Measurements from ENCODE around the gene COL24A1. TPM values are rescaled to one million over a fixed set of nuclear protein-coding genes. Genes with fewer than 3 reads are reported as not detected.

The COL24A1 gene
- total and polyA plus RNA-seq, 2 donors (not counting 1 experiment from before 2014, with no cell fraction given): not detected

DNA sequence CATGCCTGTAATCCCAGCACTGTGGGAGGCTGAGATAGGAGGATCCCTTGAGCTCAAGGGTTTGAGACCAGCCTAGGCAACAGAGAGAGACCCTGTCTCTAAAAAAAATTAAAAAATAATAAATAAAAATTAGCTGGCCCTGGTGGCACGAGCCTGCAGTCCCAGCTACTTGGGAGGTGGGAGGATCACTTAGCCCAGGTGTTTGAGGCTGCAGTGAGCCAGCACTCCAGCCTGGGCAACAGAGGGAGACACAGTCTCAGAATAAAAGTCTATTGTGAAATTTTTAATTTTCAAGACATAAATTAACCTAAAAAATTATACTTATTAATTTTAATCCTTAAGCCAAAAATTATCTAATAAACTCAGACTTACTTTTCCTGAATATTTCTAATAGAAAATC lies 317.1 kb downstream of the COL24A1 start:
- Histone ChIP-seq H3K4me2 (replicated peaks; ENCODE audit: low read depth, low read length, poor library complexity, severe bottlenecking) (no peak overlapping the region), H3K9ac (ENCODE audit: low read length) (no peak overlapping the region), H3K79me2 (ENCODE audit: control insufficient read depth, insufficient read depth, low read length) (no peaks in the 10 kb centered on the region), H3K27me3 (replicated peaks in 1 of 4; ENCODE audit: control extremely low read depth in 1 of 4, control insufficient read depth in 3 of 4, insufficient read depth in 4 of 4, low read length in 3 of 4) (no peaks in the 10 kb centered on the region), H3K27ac (ENCODE audit: low read length in 2 of 2) (no peak overlapping the region), H2AFZ (ENCODE audit: insufficient read depth, low read depth, low read length, poor library complexity, severe bottlenecking) (no peak overlapping the region), H3K36me3 (replicated peaks in 1 of 2; ENCODE audit: control extremely low read depth in 1 of 2, control insufficient read depth in 1 of 2, extremely low read depth in 1 of 2, insufficient read depth in 2 of 2, low read length in 1 of 2) (no peaks in the 10 kb centered on the region), H3K4me1 (ENCODE audit: control insufficient read depth in 2 of 2, insufficient read depth in 2 of 2, low read length in 2 of 2) (no peaks in the 10 kb centered on the region), H3K4me3 (ENCODE audit: control extremely low read depth in 1 of 5, extremely low read depth in 1 of 5, insufficient read depth in 1 of 5, low read depth in 2 of 5, low read length in 4 of 5) (no peak overlapping the region), H4K20me1 (ENCODE audit: control insufficient read depth, insufficient read depth, low read length, poor library complexity, severe bottlenecking) (no peaks in the 10 kb centered on the region), H3K9me3 (ENCODE audit: control extremely low read depth in 1 of 3, control insufficient read depth in 2 of 3, insufficient read depth in 1 of 3, low read length in 2 of 3) (no peaks in the 10 kb centered on the region)
- H3K4me3 Mint-ChIP-seq: no peak overlapping the region
- no peak for DNase-seq
- H3K27me3 Mint-ChIP-seq: no peaks in the 10 kb centered on the region
- WGBS (ENCODE audit: insufficient coverage): no CpG with 5 or more reads among the region's 1 CpG
- TF ChIP-seq, protein P1, sequence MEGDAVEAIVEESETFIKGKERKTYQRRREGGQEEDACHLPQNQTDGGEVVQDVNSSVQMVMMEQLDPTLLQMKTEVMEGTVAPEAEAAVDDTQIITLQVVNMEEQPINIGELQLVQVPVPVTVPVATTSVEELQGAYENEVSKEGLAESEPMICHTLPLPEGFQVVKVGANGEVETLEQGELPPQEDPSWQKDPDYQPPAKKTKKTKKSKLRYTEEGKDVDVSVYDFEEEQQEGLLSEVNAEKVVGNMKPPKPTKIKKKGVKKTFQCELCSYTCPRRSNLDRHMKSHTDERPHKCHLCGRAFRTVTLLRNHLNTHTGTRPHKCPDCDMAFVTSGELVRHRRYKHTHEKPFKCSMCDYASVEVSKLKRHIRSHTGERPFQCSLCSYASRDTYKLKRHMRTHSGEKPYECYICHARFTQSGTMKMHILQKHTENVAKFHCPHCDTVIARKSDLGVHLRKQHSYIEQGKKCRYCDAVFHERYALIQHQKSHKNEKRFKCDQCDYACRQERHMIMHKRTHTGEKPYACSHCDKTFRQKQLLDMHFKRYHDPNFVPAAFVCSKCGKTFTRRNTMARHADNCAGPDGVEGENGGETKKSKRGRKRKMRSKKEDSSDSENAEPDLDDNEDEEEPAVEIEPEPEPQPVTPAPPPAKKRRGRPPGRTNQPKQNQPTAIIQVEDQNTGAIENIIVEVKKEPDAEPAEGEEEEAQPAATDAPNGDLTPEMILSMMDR (IDR thresholded peaks at IDR 0.05): no peak
- TF ChIP-seq EZH2 (IDR thresholded peaks at IDR 0.05; ENCODE audit: borderline replicate concordance, insufficient read depth, low read depth, low read length, poor library complexity, severe bottlenecking): no peak
- peaks cover 6% of the 10 kb centered on the region for H3K4me1 Mint-ChIP-seq
- intact Hi-C loops (cut with micrococcal nuclease): no loop called here
- POLR2A ChIA-PET: no interaction called here
- H3K27ac Mint-ChIP-seq: no peak overlapping the region
- H3K9me3 Mint-ChIP-seq (ENCODE audit: insufficient read depth): no peaks in the 10 kb centered on the region
- CTCF ChIA-PET: no interaction called here
- ATAC-seq (ENCODE audit: low read depth): no peak

DNA sequence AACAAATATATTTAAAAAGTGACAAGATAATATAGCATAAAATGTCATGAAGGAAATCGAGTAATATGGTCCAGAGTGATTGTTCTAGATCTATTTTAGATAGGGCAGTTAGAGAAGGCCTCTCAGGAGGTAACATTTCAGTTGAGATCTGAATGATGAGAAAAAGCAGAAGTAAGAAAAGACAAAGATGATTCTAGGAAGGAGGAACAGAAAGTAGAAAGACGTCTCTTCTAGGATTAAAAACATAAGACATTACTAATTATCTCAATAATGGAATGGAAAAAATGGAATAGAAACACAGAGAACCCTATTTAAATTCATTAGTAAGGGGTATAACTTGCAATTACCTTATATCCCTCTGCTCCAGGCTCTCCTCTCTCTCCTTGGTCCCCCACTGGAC lies 318.3 kb downstream of the COL24A1 start:
- no peak overlapping the region for H2AFZ ChIP-seq (ENCODE audit: insufficient read depth, low read depth, low read length, poor library complexity, severe bottlenecking)
- H3K4me3 ChIP-seq (ENCODE audit: control extremely low read depth in 1 of 5, extremely low read depth in 1 of 5, insufficient read depth in 1 of 5, low read depth in 2 of 5, low read length in 4 of 5): no peak overlapping the region
- no peak overlapping the region for H3K4me2 ChIP-seq (replicated peaks; ENCODE audit: low read depth, low read length, poor library complexity, severe bottlenecking)
- no peaks in the 10 kb centered on the region for H3K27me3 ChIP-seq (replicated peaks in 1 of 4; ENCODE audit: control extremely low read depth in 1 of 4, control insufficient read depth in 3 of 4, insufficient read depth in 4 of 4, low read length in 3 of 4)
- no peaks in the 10 kb centered on the region for H3K79me2 ChIP-seq (ENCODE audit: control insufficient read depth, insufficient read depth, low read length)
- ChIA-PET POLR2A (no interaction called here), CTCF (no interaction called here)
- H3K9ac ChIP-seq (ENCODE audit: low read length): no peak overlapping the region
- H3K4me3 Mint-ChIP-seq: no peak overlapping the region
- no peak for TF ChIP-seq EZH2 (IDR thresholded peaks at IDR 0.05; ENCODE audit: borderline replicate concordance, insufficient read depth, low read depth, low read length, poor library complexity, severe bottlenecking)
- TF ChIP-seq, protein P1 (IDR thresholded peaks at IDR 0.05): no peak
- no peak for ATAC-seq (ENCODE audit: low read depth)
- 20% methylated on average over 1 of the region's 2 CpGs for WGBS (ENCODE audit: insufficient coverage)
- no peak overlapping the region for H3K27ac ChIP-seq (ENCODE audit: low read length in 2 of 2)
- H3K4me1 ChIP-seq (ENCODE audit: control insufficient read depth in 2 of 2, insufficient read depth in 2 of 2, low read length in 2 of 2): no peaks in the 10 kb centered on the region
- no peak overlapping the region for H3K27ac Mint-ChIP-seq
- H3K9me3 Mint-ChIP-seq (ENCODE audit: insufficient read depth): no peaks in the 10 kb centered on the region
- H4K20me1 ChIP-seq (ENCODE audit: control insufficient read depth, insufficient read depth, low read length, poor library complexity, severe bottlenecking): no peaks in the 10 kb centered on the region
- no peaks in the 10 kb centered on the region for H3K9me3 ChIP-seq (ENCODE audit: control extremely low read depth in 1 of 3, control insufficient read depth in 2 of 3, insufficient read depth in 1 of 3, low read length in 2 of 3)
- intact Hi-C loops (cut with micrococcal nuclease): no loop called here
- no peaks in the 10 kb centered on the region for H3K36me3 ChIP-seq (replicated peaks in 1 of 2; ENCODE audit: control extremely low read depth in 1 of 2, control insufficient read depth in 1 of 2, extremely low read depth in 1 of 2, insufficient read depth in 2 of 2, low read length in 1 of 2)
- DNase-seq: peak; percentile 2
- peaks cover 6% of the 10 kb centered on the region for H3K4me1 Mint-ChIP-seq
- no peaks in the 10 kb centered on the region for H3K27me3 Mint-ChIP-seq
